Mesenchymal stem cell (in vitro differentiated cells and primary cell): ENCODE measurements around the gene SLC12A3.

ENCODE experiments used
- DNase-seq: peaks from one replicate; pipeline ENCODE4 v3.0.0-alpha.2; 2013
- H2AFZ ChIP-seq: one replicate; pipeline ENCODE4 v1.6.1; 2013; ENCODE audit warnings: low read depth, mild to moderate bottlenecking, control low read depth, inconsistent platforms, low read length, moderate library complexity
- H2AK5ac ChIP-seq: 2 replicates; pipeline ENCODE4 v1.6.1; 2013; ENCODE audit warnings: low read length, moderate library complexity, mild to moderate bottlenecking, inconsistent platforms; ENCODE audit not compliant: severe bottlenecking
- H2BK120ac ChIP-seq: one replicate; pipeline ENCODE4 v1.6.1; 2013; ENCODE audit warnings: low read depth, mild to moderate bottlenecking, inconsistent platforms, low read length, moderate library complexity
- H2BK12ac ChIP-seq, 2 experiments: one replicate each; pipeline ENCODE4 v1.6.1; 2013; ENCODE audit warnings: inconsistent platforms in 2 of 2, low read length in 2 of 2, mild to moderate bottlenecking in 2 of 2, moderate library complexity in 2 of 2, control low read depth in 1 of 2
- H2BK15ac ChIP-seq: one replicate; pipeline ENCODE4 v1.6.1; 2013; ENCODE audit warnings: mild to moderate bottlenecking, low read depth, inconsistent platforms; ENCODE audit not compliant: poor library complexity, severe bottlenecking
- H2BK5ac ChIP-seq: 2 replicates; pipeline ENCODE4 v1.6.1; 2013; ENCODE audit warnings: low read depth, mild to moderate bottlenecking, low read length, control low read depth, inconsistent platforms; ENCODE audit not compliant: poor library complexity, severe bottlenecking
- H3K14ac ChIP-seq, 2 experiments: one replicate each; pipeline ENCODE4 v1.6.1; 2013; ENCODE audit warnings: inconsistent platforms in 2 of 2, low read length in 2 of 2, control low read depth in 1 of 2, mild to moderate bottlenecking in 1 of 2, moderate library complexity in 1 of 2
- H3K18ac ChIP-seq, 2 experiments: one replicate each; pipeline ENCODE4 v1.6.1; 2013; ENCODE audit warnings: inconsistent platforms in 2 of 2, low read length in 2 of 2, control low read depth in 1 of 2, low read depth in 1 of 2, mild to moderate bottlenecking in 1 of 2
- H3K23ac ChIP-seq, 2 experiments: one replicate each; pipeline ENCODE4 v1.6.1; 2013; ENCODE audit warnings: inconsistent platforms in 2 of 2, low read length in 2 of 2, mild to moderate bottlenecking in 2 of 2, moderate library complexity in 2 of 2, control low read depth in 1 of 2
- H3K27ac ChIP-seq: 2 replicates; pipeline ENCODE4 v1.5.1; 2013; ENCODE audit warnings: mild to moderate bottlenecking, moderate library complexity, low read length, control low read depth, inconsistent platforms; ENCODE audit not compliant: poor library complexity, severe bottlenecking
- H3K27me3 ChIP-seq, 2 experiments: 2 replicates each; pipeline versions ENCODE4 v1.6.1 to v1.7.0; 2013; ENCODE audit warnings: low read length in 2 of 2, mild to moderate bottlenecking in 2 of 2, moderate library complexity in 2 of 2, control low read depth in 1 of 2, inconsistent platforms in 1 of 2; ENCODE audit not compliant: control insufficient read depth in 1 of 2, insufficient read depth in 1 of 2
- H3K36me3 ChIP-seq, 2 experiments: 2 replicates each; pipeline versions ENCODE4 v1.6.1 to v1.7.0; 2013; ENCODE audit warnings: low read length in 2 of 2, control low read depth in 1 of 2, inconsistent platforms in 1 of 2, low read depth in 1 of 2, mild to moderate bottlenecking in 1 of 2; ENCODE audit not compliant: insufficient read depth in 2 of 2, control insufficient read depth in 1 of 2
- H3K4ac ChIP-seq, 2 experiments: one replicate each; pipeline ENCODE4 v1.6.1; 2013; ENCODE audit warnings: inconsistent platforms in 2 of 2, low read length in 2 of 2, mild to moderate bottlenecking in 2 of 2, moderate library complexity in 2 of 2, control low read depth in 1 of 2, low read depth in 1 of 2
- H3K4me1 ChIP-seq: 2 replicates; pipeline ENCODE4 v1.6.1; 2013; ENCODE audit warnings: low read depth, low read length, control low read depth; ENCODE audit not compliant: control insufficient read depth, insufficient read depth
- H3K4me2 ChIP-seq: 2 replicates; pipeline ENCODE4 v1.6.1; 2013; ENCODE audit warnings: low read length, mild to moderate bottlenecking, inconsistent platforms; ENCODE audit not compliant: poor library complexity, severe bottlenecking
- H3K4me3 ChIP-seq, 2 experiments: 2 replicates each; pipeline versions ENCODE4 v1.5.1 to v1.7.0; 2013; ENCODE audit warnings: low read length in 2 of 2, mild to moderate bottlenecking in 2 of 2, control low read depth in 1 of 2, low read depth in 1 of 2; ENCODE audit not compliant: insufficient read depth in 1 of 2
- H3K79me1 ChIP-seq: replicated peaks from 2 replicates; pipeline ENCODE4 v1.6.1; 2013; ENCODE audit warnings: mild to moderate bottlenecking, control low read depth, low read length, inconsistent platforms; ENCODE audit not compliant: poor library complexity, severe bottlenecking
- H3K9ac ChIP-seq: 2 replicates; pipeline ENCODE4 v1.7.0; 2013; ENCODE audit warnings: mild to moderate bottlenecking, low read length, moderate library complexity
- H3K9me3 ChIP-seq: 2 replicates; pipeline ENCODE4 v1.7.0; 2013; ENCODE audit warnings: mild to moderate bottlenecking, low read length; ENCODE audit not compliant: control insufficient read depth
- H4K8ac ChIP-seq: one replicate; pipeline ENCODE4 v1.6.1; 2013; ENCODE audit warnings: inconsistent platforms, mild to moderate bottlenecking, low read length, moderate library complexity
- H4K91ac ChIP-seq: one replicate; pipeline ENCODE4 v1.6.1; 2013; ENCODE audit warnings: mild to moderate bottlenecking, low read length, inconsistent platforms
- WGBS: methylation state at CpG from one replicate; pipeline ENCODE4 v1.1.7; 2013; ENCODE audit warnings: mixed read lengths; 5-methylcytosine and 5-hydroxymethylcytosine counted together

The SLC12A3 gene

DNA sequence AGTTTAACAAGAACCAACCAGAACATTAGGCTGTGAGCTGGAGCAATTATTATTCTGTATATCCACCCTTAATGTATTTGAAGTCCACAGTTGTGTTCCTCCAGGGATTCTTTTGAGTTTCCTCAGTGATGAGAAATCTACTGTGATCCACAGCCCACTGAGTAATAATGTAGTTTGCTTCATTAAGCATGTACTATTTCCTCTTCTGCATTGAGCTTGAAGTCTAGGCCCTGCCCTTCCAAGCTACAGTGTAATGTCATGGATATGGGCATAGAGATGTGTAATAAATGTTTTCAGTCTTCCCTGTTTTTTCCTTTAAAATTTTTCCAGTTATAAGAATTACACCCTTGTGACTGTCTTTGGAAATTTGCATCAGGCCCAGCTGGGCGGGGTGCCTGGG is 36.4 kb upstream of the SLC12A3 start:
- Histone ChIP-seq H4K91ac (no peak overlapping the region), H3K79me1 (peaks cover 5% of the 10 kb centered on the region), H3K4me3 (no peak overlapping the region), H2BK12ac (no peak overlapping the region), H2BK120ac (no peak overlapping the region), H3K9ac (no peak overlapping the region), H3K27me3 (no peaks in the 10 kb centered on the region), H3K9me3 (no peaks in the 10 kb centered on the region), H2BK5ac (no peak overlapping the region), H4K8ac (no peak overlapping the region), H3K4ac (no peak overlapping the region), H3K14ac (no peak overlapping the region), H3K36me3 (peaks cover 24 to 68% of the 10 kb centered on the region in 2 experiments), H3K23ac (no peak overlapping the region), H3K4me1 (peaks cover 7% of the 10 kb centered on the region), H2AK5ac (peak overlapping the region; percentile 79), H2BK15ac (no peak overlapping the region), H3K18ac (no peak overlapping the region), H3K27ac (peak overlapping the region; percentile 48), H3K4me2 (no peak overlapping the region), H2AFZ (no peak overlapping the region)
- 100% methylated on average over 1 of the region's 1 CpG for WGBS
- no peak for DNase-seq

GRCh38 chr16:56830669-56831068 is 34.3 kb upstream of the SLC12A3 start:
- peaks cover 5% of the 10 kb centered on the region for H3K79me1 ChIP-seq
- H3K9me3 ChIP-seq, result no peaks in the 10 kb centered on the region
- peaks cover 7% of the 10 kb centered on the region for H3K4me1 ChIP-seq
- no peak overlapping the region for H3K4me2 ChIP-seq
- no peak overlapping the region for H3K23ac ChIP-seq
- no peak overlapping the region for H3K14ac ChIP-seq
- no peak overlapping the region for H2AK5ac ChIP-seq
- no peak overlapping the region for H4K8ac ChIP-seq
- no peak overlapping the region for H3K4ac ChIP-seq
- no peak overlapping the region for H2AFZ ChIP-seq
- peak overlapping the region; percentile 77 for H3K27ac ChIP-seq
- H2BK15ac ChIP-seq, result no peak overlapping the region
- H3K18ac ChIP-seq, result no peak overlapping the region
- H2BK120ac ChIP-seq, result no peak overlapping the region
- H3K4me3 ChIP-seq, result no peak overlapping the region
- no peaks in the 10 kb centered on the region for H3K27me3 ChIP-seq
- no peak overlapping the region for H2BK12ac ChIP-seq
- H3K36me3 ChIP-seq, result peaks cover 26 to 78% of the 10 kb centered on the region in 2 experiments
- H4K91ac ChIP-seq, result no peak overlapping the region
- no peak overlapping the region for H2BK5ac ChIP-seq
- no peak overlapping the region for H3K9ac ChIP-seq
- no peak for DNase-seq
- 54% methylated on average over 1 of the region's 2 CpGs for WGBS

DNA sequence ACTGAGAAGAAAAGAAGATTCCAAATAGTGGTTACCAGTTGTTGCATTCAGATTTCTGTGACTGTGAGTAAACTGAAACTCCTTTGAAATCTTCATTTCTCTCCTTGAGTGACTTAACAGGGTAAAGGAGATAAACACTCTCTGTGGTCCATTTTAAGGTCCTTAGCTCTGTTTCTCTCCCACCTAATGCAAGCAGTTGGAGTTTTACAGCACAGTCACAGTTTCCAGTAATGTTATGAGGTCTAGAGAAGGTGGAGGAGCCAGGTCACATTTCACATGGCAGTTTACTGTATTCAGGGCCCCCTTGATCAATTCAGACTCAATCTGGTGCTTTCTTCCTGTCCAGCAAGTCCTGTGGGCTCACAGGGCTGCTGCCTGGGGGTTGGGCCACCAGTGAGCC is 32.2 kb upstream of the SLC12A3 start:
- Histone ChIP-seq H3K14ac (no peak overlapping the region), H2AK5ac (no peak overlapping the region), H4K8ac (no peak overlapping the region), H4K91ac (no peak overlapping the region), H3K27me3 (no peaks in the 10 kb centered on the region), H3K4ac (no peak overlapping the region), H3K9me3 (no peaks in the 10 kb centered on the region), H2AFZ (no peak overlapping the region), H3K9ac (no peak overlapping the region), H2BK5ac (no peak overlapping the region), H3K36me3 (peaks cover 30 to 85% of the 10 kb centered on the region in 2 experiments), H2BK12ac (no peak overlapping the region), H3K27ac (no peak overlapping the region), H2BK15ac (no peak overlapping the region), H3K18ac (no peak overlapping the region), H2BK120ac (no peak overlapping the region), H3K4me2 (no peak overlapping the region), H3K4me1 (peaks cover 5% of the 10 kb centered on the region), H3K4me3 (no peak overlapping the region), H3K79me1 (peaks cover 7% of the 10 kb centered on the region), H3K23ac (no peak overlapping the region)
- DNase-seq, result no peak

- Histone ChIP-seq H3K4me2 (no peak overlapping the region), H3K79me1 (peaks cover 7% of the 10 kb centered on the region), H3K27me3 (no peaks in the 10 kb centered on the region), H2AK5ac (no peak overlapping the region), H3K4ac (no peak overlapping the region), H4K91ac (no peak overlapping the region), H2AFZ (no peak overlapping the region), H3K9me3 (no peaks in the 10 kb centered on the region), H3K9ac (no peak overlapping the region), H2BK5ac (no peak overlapping the region), H3K36me3 (peaks cover 30 to 91% of the 10 kb centered on the region in 2 experiments), H3K18ac (no peak overlapping the region), H3K4me1 (peaks cover 5% of the 10 kb centered on the region), H3K4me3 (no peak overlapping the region), H3K27ac (no peak overlapping the region), H2BK120ac (no peak overlapping the region), H4K8ac (no peak overlapping the region), H2BK12ac (no peak overlapping the region), H2BK15ac (no peak overlapping the region), H3K14ac (no peak overlapping the region), H3K23ac (no peak overlapping the region)
- 94% methylated on average over 9 of the region's 9 CpGs for WGBS
- DNase-seq, result no peak
Observed at GRCh38 chr16:56833243-56833970, 31.6 kb upstream of the SLC12A3 start.
